Measurements from ENCODE around the gene MLF2. TPM values are rescaled to one million over a fixed set of nuclear protein-coding genes. Genes with fewer than 3 reads are reported as not detected.
"Not testable (repeated sequence)": the region's sequence is repeated elsewhere in the genome, so short reads cannot be mapped to it uniquely, and the experiment has no call there.

MLF2 gene
- polyA plus RNA-seq, 4 donors: 163 to 233 (median 187) TPM

GRCh38 chr12:6752167-6752920 lies 597 bp downstream of the MLF2 start:
- peaks cover 0 to 17% (median 12%) of the 10 kb centered on the region in 3 donors for H3K4me1 ChIP-seq (ENCODE audit: control insufficient read depth in 3 of 3, insufficient read depth in 2 of 3, low read depth in 1 of 3, low read length in 2 of 3)
- peaks cover 7 to 46% (median 28%) of the 10 kb centered on the region in 3 donors for H3K36me3 ChIP-seq (ENCODE audit: control insufficient read depth in 3 of 3, insufficient read depth in 2 of 3, low read depth in 1 of 3, low read length in 3 of 3)
- WGBS, 3 donors: 5% methylated on average over 20 to 24 of the region's 24 CpGs
- peak overlapping the region; percentile 75 to 99 (median 85) for H3K4me3 ChIP-seq (ENCODE audit: low read depth in 1 of 3, low read length in 3 of 3)
- no peaks in the 10 kb centered on the region for H3K27me3 ChIP-seq (ENCODE audit: control insufficient read depth in 3 of 3, insufficient read depth in 3 of 3, low read length in 3 of 3)
- H3K27ac ChIP-seq (ENCODE audit: low read depth in 1 of 3, low read length in 2 of 3): peak overlapping the region; percentile 88 to 99 (median 95)
- FAIRE-seq: no peak
- peak in 1 of 2 donors; percentile 65 for DNase-seq
- no peaks in the 10 kb centered on the region for H3K9me3 ChIP-seq (ENCODE audit: control insufficient read depth in 2 of 2, insufficient read depth in 1 of 2, low read depth in 1 of 2, low read length in 1 of 2)

GRCh38 chr12:6751767-6752166 lies 1.2 kb downstream of the MLF2 start:
- Histone ChIP-seq H3K9me3 (ENCODE audit: control insufficient read depth in 2 of 2, insufficient read depth in 1 of 2, low read depth in 1 of 2, low read length in 1 of 2) (no peaks in the 10 kb centered on the region), H3K27ac (ENCODE audit: low read depth in 1 of 3, low read length in 2 of 3) (peak overlapping the region in 2 of 3 donors; percentile 95 to 99), H3K4me3 (ENCODE audit: low read depth in 1 of 3, low read length in 3 of 3) (peak overlapping the region in 2 of 3 donors; percentile 85 to 99), H3K36me3 (ENCODE audit: control insufficient read depth in 3 of 3, insufficient read depth in 2 of 3, low read depth in 1 of 3, low read length in 3 of 3) (peaks cover 7 to 51% (median 29%) of the 10 kb centered on the region in 3 donors), H3K27me3 (ENCODE audit: control insufficient read depth in 3 of 3, insufficient read depth in 3 of 3, low read length in 3 of 3) (no peaks in the 10 kb centered on the region), H3K4me1 (ENCODE audit: control insufficient read depth in 3 of 3, insufficient read depth in 2 of 3, low read depth in 1 of 3, low read length in 2 of 3) (peaks cover 0 to 17% (median 12%) of the 10 kb centered on the region in 3 donors)
- WGBS, 3 donors: 73 to 84% (median 82%) methylated on average over 7 of the region's 7 CpGs
- FAIRE-seq (no peak), DNase-seq (no peak)

DNA sequence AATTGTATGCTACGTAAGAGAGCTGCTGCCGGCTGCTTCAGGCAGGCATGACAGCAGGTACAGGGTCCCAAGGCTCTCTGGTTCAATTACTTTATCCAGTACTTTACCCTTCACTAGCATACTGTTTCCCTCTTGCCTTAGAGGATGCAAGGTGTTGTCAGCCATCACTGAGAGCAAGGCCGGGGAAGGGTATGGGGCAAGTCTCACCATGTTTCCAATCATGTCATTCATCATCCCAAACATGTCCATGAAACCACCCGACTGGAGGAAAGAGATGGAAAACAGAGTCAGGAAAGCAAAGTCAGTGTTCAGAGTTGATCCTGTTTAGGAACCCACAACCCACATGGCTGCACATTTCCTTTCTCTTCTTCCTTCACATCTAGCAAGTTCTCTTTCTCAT lies 2.4 kb downstream of the MLF2 start:
- peaks cover 7 to 61% (median 29%) of the 10 kb centered on the region in 3 donors for H3K36me3 ChIP-seq (ENCODE audit: control insufficient read depth in 3 of 3, insufficient read depth in 2 of 3, low read depth in 1 of 3, low read length in 3 of 3)
- no peaks in the 10 kb centered on the region for H3K9me3 ChIP-seq (ENCODE audit: control insufficient read depth in 2 of 2, insufficient read depth in 1 of 2, low read depth in 1 of 2, low read length in 1 of 2)
- no peak overlapping the region for H3K4me3 ChIP-seq (ENCODE audit: low read depth in 1 of 3, low read length in 3 of 3)
- WGBS, 3 donors: 87 to 91% (median 90%) methylated on average over 4 of the region's 4 CpGs
- H3K4me1 ChIP-seq (ENCODE audit: control insufficient read depth in 3 of 3, insufficient read depth in 2 of 3, low read depth in 1 of 3, low read length in 2 of 3): peaks cover 0 to 17% (median 12%) of the 10 kb centered on the region in 3 donors
- DNase-seq (no peak), FAIRE-seq (no peak)
- H3K27ac ChIP-seq (ENCODE audit: low read depth in 1 of 3, low read length in 2 of 3): no peak overlapping the region
- no peaks in the 10 kb centered on the region for H3K27me3 ChIP-seq (ENCODE audit: control insufficient read depth in 3 of 3, insufficient read depth in 3 of 3, low read length in 3 of 3)

DNA sequence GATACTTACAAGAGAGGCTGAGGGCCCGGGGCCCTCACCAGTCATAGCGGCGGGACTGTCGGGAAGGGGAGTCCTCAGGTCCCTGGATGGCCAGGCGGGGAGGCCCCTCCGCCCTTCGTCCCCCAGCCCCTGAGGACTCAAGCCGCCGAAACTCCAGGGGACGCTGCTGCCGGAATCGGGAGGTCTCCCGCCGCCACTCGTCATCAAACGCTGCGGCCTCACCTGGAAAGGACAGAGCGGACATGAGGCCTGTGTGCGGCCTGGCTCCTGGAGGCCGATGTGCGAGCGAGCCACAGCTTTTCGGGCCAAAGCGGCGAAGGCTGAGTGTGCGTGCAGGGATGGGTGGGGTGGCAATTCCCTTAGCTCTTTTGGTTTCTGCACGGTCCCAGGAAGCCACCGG lies 4.2 kb downstream of the MLF2 start:
- Histone ChIP-seq H3K4me3 (ENCODE audit: low read depth in 1 of 3, low read length in 3 of 3) (no peak overlapping the region), H3K9me3 (ENCODE audit: control insufficient read depth in 2 of 2, insufficient read depth in 1 of 2, low read depth in 1 of 2, low read length in 1 of 2) (no peaks in the 10 kb centered on the region), H3K36me3 (ENCODE audit: control insufficient read depth in 3 of 3, insufficient read depth in 2 of 3, low read depth in 1 of 3, low read length in 3 of 3) (peaks cover 7 to 74% (median 29%) of the 10 kb centered on the region in 3 donors), H3K4me1 (ENCODE audit: control insufficient read depth in 3 of 3, insufficient read depth in 2 of 3, low read depth in 1 of 3, low read length in 2 of 3) (peaks cover 0 to 8% (median 8%) of the 10 kb centered on the region in 3 donors), H3K27ac (ENCODE audit: low read depth in 1 of 3, low read length in 2 of 3) (no peak overlapping the region), H3K27me3 (ENCODE audit: control insufficient read depth in 3 of 3, insufficient read depth in 3 of 3, low read length in 3 of 3) (no peaks in the 10 kb centered on the region)
- DNase-seq (no peak), FAIRE-seq (no peak)
- 95 to 98% (median 96%) methylated on average over 28 of the region's 28 CpGs for WGBS, 3 donors

DNA sequence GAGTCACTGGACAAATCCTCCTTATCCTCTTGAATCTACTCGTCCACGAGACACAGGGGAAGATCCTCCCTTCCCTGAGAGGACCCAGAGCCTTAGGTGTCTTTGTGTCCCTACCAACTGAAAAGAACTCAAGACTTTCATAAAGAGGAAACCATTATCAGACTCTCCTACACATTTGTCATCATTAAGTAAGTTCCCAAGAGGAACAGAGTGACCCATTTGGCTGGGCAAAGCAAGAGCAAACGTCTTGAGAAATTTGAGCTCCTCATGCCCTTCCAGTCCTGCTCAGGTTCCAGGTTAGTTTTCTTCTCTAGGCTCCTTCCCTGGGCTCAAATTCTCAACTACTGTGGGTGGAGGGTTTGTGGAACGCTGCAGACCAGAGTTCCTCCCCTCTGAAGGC lies 5.7 kb downstream of the MLF2 start:
- WGBS, 3 donors: 74 to 80% (median 79%) methylated on average over 4 of the region's 4 CpGs
- peaks cover 7 to 74% (median 29%) of the 10 kb centered on the region in 3 donors for H3K36me3 ChIP-seq (ENCODE audit: control insufficient read depth in 3 of 3, insufficient read depth in 2 of 3, low read depth in 1 of 3, low read length in 3 of 3)
- no peak for FAIRE-seq

DNA sequence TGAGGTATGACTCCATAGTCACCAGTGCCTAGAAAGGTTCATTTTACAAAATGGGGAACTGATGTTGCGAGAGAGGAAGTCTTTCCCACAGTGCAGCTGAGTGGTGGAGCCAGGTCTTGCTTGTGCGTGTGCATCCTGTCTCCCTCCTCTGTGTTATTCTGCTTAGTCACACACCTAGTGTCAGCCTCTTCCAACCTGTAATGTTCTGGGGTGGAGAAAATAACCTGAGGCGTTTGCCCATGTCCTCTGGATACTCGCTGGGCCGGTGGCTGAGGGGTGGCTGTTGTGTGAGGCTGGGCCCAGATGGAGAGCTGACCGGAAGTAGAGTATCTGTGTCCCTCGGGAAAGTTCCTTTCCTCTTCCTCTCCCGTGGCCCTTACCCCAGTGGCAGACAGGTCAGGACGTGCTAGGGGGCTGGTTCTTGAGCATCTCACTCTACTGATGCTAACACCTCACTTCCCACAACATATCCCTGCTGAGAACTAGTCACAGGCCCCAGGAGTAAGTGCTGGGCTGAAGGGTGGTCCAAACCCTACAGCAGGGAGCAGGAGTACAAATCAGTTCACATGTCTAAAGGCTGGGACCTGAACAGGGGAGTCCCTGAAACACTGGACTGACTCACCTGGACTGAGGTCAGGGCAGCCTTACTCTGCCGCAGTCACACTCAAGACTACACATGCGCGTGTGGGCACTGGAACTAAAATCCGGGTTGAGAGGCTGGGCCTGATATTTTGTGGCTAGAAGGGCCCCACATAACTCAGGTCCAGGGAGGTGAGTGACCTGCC lies 7.0 kb downstream of the MLF2 start:
- no peaks in the 10 kb centered on the region for H3K4me1 ChIP-seq (ENCODE audit: control insufficient read depth in 3 of 3, insufficient read depth in 2 of 3, low read depth in 1 of 3, low read length in 2 of 3)
- DNase-seq: no peak
- no peak for FAIRE-seq
- no peak overlapping the region for H3K4me3 ChIP-seq (ENCODE audit: low read depth in 1 of 3, low read length in 3 of 3)
- 62 to 80% (median 78%) methylated on average over 12 to 13 of the region's 13 CpGs for WGBS, 3 donors
- H3K27me3 ChIP-seq (ENCODE audit: control insufficient read depth in 3 of 3, insufficient read depth in 3 of 3, low read length in 3 of 3): no peaks in the 10 kb centered on the region
- peaks cover 5 to 61% (median 29%) of the 10 kb centered on the region in 3 donors for H3K36me3 ChIP-seq (ENCODE audit: control insufficient read depth in 3 of 3, insufficient read depth in 2 of 3, low read depth in 1 of 3, low read length in 3 of 3)
- H3K9me3 ChIP-seq (ENCODE audit: control insufficient read depth in 2 of 2, insufficient read depth in 1 of 2, low read depth in 1 of 2, low read length in 1 of 2): no peaks in the 10 kb centered on the region
- H3K27ac ChIP-seq (ENCODE audit: low read depth in 1 of 3, low read length in 2 of 3): peak overlapping the region in 1 of 3 donors; percentile 56

More for the DNA sequence above, 5.7 kb downstream of the MLF2 start:
- H3K27me3 ChIP-seq (ENCODE audit: control insufficient read depth in 3 of 3, insufficient read depth in 3 of 3, low read length in 3 of 3): no peaks in the 10 kb centered on the region
- H3K4me1 ChIP-seq (ENCODE audit: control insufficient read depth in 3 of 3, insufficient read depth in 2 of 3, low read depth in 1 of 3, low read length in 2 of 3): peaks cover 0 to 6% (median 6%) of the 10 kb centered on the region in 3 donors
- no peak overlapping the region for H3K4me3 ChIP-seq (ENCODE audit: low read depth in 1 of 3, low read length in 3 of 3)
- DNase-seq: no peak
- H3K27ac ChIP-seq (ENCODE audit: low read depth in 1 of 3, low read length in 2 of 3): no peak overlapping the region
- no peaks in the 10 kb centered on the region for H3K9me3 ChIP-seq (ENCODE audit: control insufficient read depth in 2 of 2, insufficient read depth in 1 of 2, low read depth in 1 of 2, low read length in 1 of 2)

DNA sequence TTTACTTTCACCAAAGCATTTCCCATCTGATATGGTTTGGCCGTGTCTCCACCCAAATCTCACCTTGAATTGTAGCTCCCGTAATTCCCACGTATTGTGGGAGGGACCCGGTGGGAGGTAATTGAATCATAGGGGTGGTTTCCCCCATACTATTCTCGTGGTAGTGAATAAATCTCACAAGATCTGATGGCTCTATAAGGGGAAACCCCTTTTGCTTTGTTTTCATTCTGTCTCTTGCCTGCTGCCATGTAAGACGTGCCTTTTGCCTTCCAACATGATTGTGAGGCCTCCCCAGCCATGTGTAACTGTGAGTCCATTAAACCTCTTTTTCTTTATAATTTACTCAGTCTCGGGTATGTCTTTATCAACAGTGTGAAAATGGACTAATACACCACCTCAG lies 9.6 kb downstream of the MLF2 start:
- H3K27me3 ChIP-seq (ENCODE audit: control insufficient read depth in 3 of 3, insufficient read depth in 3 of 3, low read length in 3 of 3); H3K4me1 ChIP-seq (ENCODE audit: control insufficient read depth in 3 of 3, insufficient read depth in 2 of 3, low read depth in 1 of 3, low read length in 2 of 3); H3K9me3 ChIP-seq (ENCODE audit: control insufficient read depth in 2 of 2, insufficient read depth in 1 of 2, low read depth in 1 of 2, low read length in 1 of 2); FAIRE-seq; H3K4me3 ChIP-seq (ENCODE audit: low read depth in 1 of 3, low read length in 3 of 3); H3K27ac ChIP-seq (ENCODE audit: low read depth in 1 of 3, low read length in 2 of 3); DNase-seq: not testable (repeated sequence)
- WGBS, 3 donors: 36 to 62% (median 43%) methylated on average over 7 of the region's 7 CpGs
- H3K36me3 ChIP-seq (ENCODE audit: control insufficient read depth in 3 of 3, insufficient read depth in 2 of 3, low read depth in 1 of 3, low read length in 3 of 3): peaks cover 0 to 38% (median 8%) of the 10 kb centered on the region in 3 donors

GRCh38 chr12:6742834-6743233 lies 10.1 kb downstream of the MLF2 start:
- DNase-seq: no peak
- WGBS, 3 donors: 63 to 76% (median 66%) methylated on average over 3 of the region's 3 CpGs
- H3K27me3 ChIP-seq (ENCODE audit: control insufficient read depth in 3 of 3, insufficient read depth in 3 of 3, low read length in 3 of 3): no peaks in the 10 kb centered on the region
- H3K9me3 ChIP-seq (ENCODE audit: control insufficient read depth in 2 of 2, insufficient read depth in 1 of 2, low read depth in 1 of 2, low read length in 1 of 2): no peaks in the 10 kb centered on the region
- H3K4me3 ChIP-seq (ENCODE audit: low read depth in 1 of 3, low read length in 3 of 3): no peak overlapping the region
- H3K27ac ChIP-seq (ENCODE audit: low read depth in 1 of 3, low read length in 2 of 3): no peak overlapping the region
- FAIRE-seq: no peak
- no peaks in the 10 kb centered on the region for H3K4me1 ChIP-seq (ENCODE audit: control insufficient read depth in 3 of 3, insufficient read depth in 2 of 3, low read depth in 1 of 3, low read length in 2 of 3)
- peaks cover 0 to 33% (median 4%) of the 10 kb centered on the region in 3 donors for H3K36me3 ChIP-seq (ENCODE audit: control insufficient read depth in 3 of 3, insufficient read depth in 2 of 3, low read depth in 1 of 3, low read length in 3 of 3)
